ENCODE measurements around the gene EFCAB13. TPM values are rescaled to one million over a fixed set of nuclear protein-coding genes. Genes with fewer than 3 reads are reported as not detected.

EFCAB13 gene
- polyA plus RNA-seq (2011; rRNA removed) (4.1 and 6.0 TPM in 2 replicates), polyA plus RNA-seq (2017; fragmentation: RNase III; extraction: RNeasy Plus Mini Kit Qiagen cat#74134 plus additional on column Dnase treatment) (2.9 to 4.2 TPM (median 3.2 TPM) in 3 replicates), polyA minus RNA-seq (2011; rRNA and poly(A)+ RNA removed) (0.74 and 2.2 TPM in 2 replicates)
- 0.79 and 1.2 TPM in 2 replicates for polyA plus RNA-seq (2012; cell fraction: cytosol; rRNA removed)
- polyA plus RNA-seq (2012; cell fraction: nucleus; rRNA removed): 0.36 and 0.73 TPM in 2 replicates

- POLR2A ChIA-PET: interaction anchor here (0.6 to 2.4 kb wide), 16 partner anchors 8 to 1512 kb away, joined by 3 to 10 read pairs (median 4); partner anchors contain the start of genes CDC27 and KPNB1
- H3K4me3 ChIP-seq: peak within 1 kb of the TSS; percentile 80
- WGBS (ENCODE audit: missing lambda C conversion rate): under 1% methylated on average over 38 of the region's 72 CpGs
- H3K4me2 ChIP-seq: peak within 1 kb of the TSS; percentile 98
- DNase-seq (ENCODE audit: low read depth in 1 of 2, low spot score in 1 of 2) (peak; percentile 83 to 96), FAIRE-seq (peak; percentile 7), ATAC-seq (peak; percentile 95 to 97)
- peaks cover 22% of the 10 kb centered on the region for H3K9me3 ChIP-seq
- CTCF ChIA-PET: interaction anchor here (0.5 to 2.7 kb wide), 13 partner anchors 10 to 432 kb away, joined by 3 to 13 read pairs (median 4); no protein-coding TSS in a partner anchor
- H3K27ac ChIP-seq: peak within 1 kb of the TSS; percentile 91 to 97
- H3K4me1 ChIP-seq: peaks cover 10% of the 10 kb centered on the region; the same call in 2 of the 3 replicates
- TF ChIP-seq HES2 (IDR thresholded peaks at IDR 0.05) (no peak), MYC (IDR thresholded peaks at IDR 0.05; ENCODE audit: borderline replicate concordance, low read length) (peak; percentile 89), CHD4 (IDR thresholded peaks at IDR 0.05; ENCODE audit: borderline replicate concordance) (no peak), PBX3 (IDR thresholded peaks at IDR 0.05) (peak; percentile 45; the same call in 1 of the 2 replicates), USF2 (IDR thresholded peaks at IDR 0.05) (peak; percentile 78), EHMT2 (IDR thresholded peaks at IDR 0.05; ENCODE audit: low read depth) (no peak), ZNF302 (CRISPR knock-in tag; IDR thresholded peaks at IDR 0.05) (no peak), MAFK (IDR thresholded peaks at IDR 0.05; ENCODE audit: partially characterized antibody) (no peak), NPAS2 (CRISPR knock-in tag; IDR thresholded peaks at IDR 0.05; ENCODE audit: borderline replicate concordance) (no peak), E2F6 (IDR thresholded peaks at IDR 0.05; ENCODE audit: borderline replicate concordance, low read depth) (peak; percentile 97), KDM1A (IDR thresholded peaks at IDR 0.05; ENCODE audit: low read depth) (no peak), BHLHE40 (IDR thresholded peaks at IDR 0.05; ENCODE audit: low read depth, low read length) (no peak), RFX5 (IDR thresholded peaks at IDR 0.05) (0 out of 2 replicates have a peak, but pooled peaks have one; percentile 55), ELK1 (IDR thresholded peaks at IDR 0.05; ENCODE audit: low read depth, low read length) (no peak), HDAC2 (IDR thresholded peaks at IDR 0.05) (no peak), NFE2L2 (conservative IDR thresholded peaks at IDR 0.05; ENCODE audit: low read length) (no peak), FOSL2 (IDR thresholded peaks at IDR 0.05) (no peak), FOSL2 (CRISPR knock-in tag; IDR thresholded peaks at IDR 0.05) (no peak), HOXB13 (CRISPR knock-in tag; IDR thresholded peaks at IDR 0.05; ENCODE audit: low read depth) (no peak), MAX (IDR thresholded peaks at IDR 0.05) (peak; percentile 96), SMC3 (IDR thresholded peaks at IDR 0.05) (no peak), TFCP2L1 (CRISPR knock-in tag; IDR thresholded peaks at IDR 0.05) (peak; percentile 94), ZSCAN20 (CRISPR knock-in tag; IDR thresholded peaks at IDR 0.05) (no peak), ATOH8 (CRISPR knock-in tag; IDR thresholded peaks at IDR 0.05; ENCODE audit: low read depth) (no peak), REST (IDR thresholded peaks at IDR 0.05) (peak; percentile 31; the same call in 1 of the 2 replicates), RARB (CRISPR knock-in tag; IDR thresholded peaks at IDR 0.05) (no peak), HEYL (CRISPR knock-in tag; IDR thresholded peaks at IDR 0.05) (no peak)
These were observed at the start of gene EFCAB13 for GRCh38 chr17:47323382-47324223. EFCAB13 (plus strand) TSS chr17:47323955; CDS start chr17:47328354, 4,399 bp downstream.

Measured in A549 (cell line).